Erythroblast (primary cell): ENCODE data around the gene PHC2.

ENCODE experiments used
- GATA1 ChIP-seq: IDR thresholded peaks from 2 replicates; pipeline ENCODE4 v1.6.1; 2011; ENCODE audit warnings: low read depth, mild to moderate bottlenecking, control low read depth, low read length, moderate library complexity
- POLR2A ChIP-seq: IDR thresholded peaks from 2 replicates; pipeline ENCODE4 v1.6.1; 2011; ENCODE audit warnings: mild to moderate bottlenecking, low read length

DNA sequence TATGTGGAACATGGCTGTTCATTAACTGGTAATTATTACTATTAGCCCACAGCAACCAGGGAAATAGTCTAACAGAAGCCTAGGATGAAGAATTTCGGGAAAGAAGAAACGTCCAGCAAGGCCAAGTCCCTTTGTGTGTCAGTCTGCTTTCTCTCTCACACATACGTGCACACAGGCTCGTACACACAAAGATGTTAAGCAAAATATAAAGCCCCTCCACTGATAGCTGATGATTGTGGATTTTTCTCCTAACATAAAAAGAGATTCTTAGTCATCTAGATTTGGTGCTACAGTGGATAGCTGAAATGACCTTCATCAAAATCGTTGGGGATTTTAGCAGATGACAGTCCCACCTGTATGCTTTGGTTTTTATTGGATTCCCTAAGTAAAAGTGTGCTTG is 67.9 kb downstream of the PHC2 start:
- TF ChIP-seq POLR2A (no peak), GATA1 (no peak)
